Glomerular visceral epithelial cell (primary cell): ENCODE measurements around the gene SCYGR1.
"Not testable (repeated sequence)": the region's sequence is repeated elsewhere in the genome, so short reads cannot be mapped to it uniquely, and the experiment has no call there.

Experiments
- DNase-seq: peaks from one replicate; pipeline ENCODE4 v3.0.0-alpha.2; 2016; ENCODE audit errors: extremely low spot score

SCYGR1 gene

GRCh38 chr2:227387583-227387982 is at the start of gene SCYGR1:
TSS of gene SCYGR1 (minus strand) at chr2:227387949. CDS start at chr2:227387949, 0 bp downstream.
- DNase-seq = not testable (repeated sequence)

- no peak for DNase-seq
Observed at GRCh38 chr2:227436436-227437174, 48.9 kb upstream of the SCYGR1 start.

- DNase-seq = no peak
Observed at GRCh38 chr2:227433171-227433570, 45.4 kb upstream of the SCYGR1 start.

GRCh38 chr2:227430639-227431038 is 42.9 kb upstream of the SCYGR1 start:
- no peak for DNase-seq

GRCh38 chr2:227428731-227429285 is 41.1 kb upstream of the SCYGR1 start:
- DNase-seq = no peak

- DNase-seq = no peak
Observed at GRCh38 chr2:227423656-227424499, 36.1 kb upstream of the SCYGR1 start.

- no peak for DNase-seq
Observed at GRCh38 chr2:227420087-227421052, 32.6 kb upstream of the SCYGR1 start.

GRCh38 chr2:227416701-227417100 is 29.0 kb upstream of the SCYGR1 start:
- no peak for DNase-seq

GRCh38 chr2:227415538-227416424 is 28.0 kb upstream of the SCYGR1 start:
- peak; percentile 71 for DNase-seq

- DNase-seq = peak; percentile 38
Observed at GRCh38 chr2:227414846-227415245, 27.1 kb upstream of the SCYGR1 start.

GRCh38 chr2:227413371-227413770 is 25.6 kb upstream of the SCYGR1 start:
- DNase-seq = no peak

- DNase-seq = no peak
Observed at GRCh38 chr2:227412877-227413276, 25.1 kb upstream of the SCYGR1 start.

GRCh38 chr2:227411990-227412350 is 24.2 kb upstream of the SCYGR1 start:
- DNase-seq = peak; percentile 81

GRCh38 chr2:227411320-227411989 is 23.7 kb upstream of the SCYGR1 start:
- DNase-seq = peak; percentile 84

GRCh38 chr2:227410191-227410590 is 22.4 kb upstream of the SCYGR1 start:
- no peak for DNase-seq

- DNase-seq = no peak
Observed at GRCh38 chr2:227407591-227408151, 19.9 kb upstream of the SCYGR1 start.

GRCh38 chr2:227406177-227407031 is 18.7 kb upstream of the SCYGR1 start:
- peak; percentile 97 for DNase-seq

- no peak for DNase-seq
Observed at GRCh38 chr2:227404585-227405271, 17.0 kb upstream of the SCYGR1 start.
